ENCODE data around the gene MEIS3. TPM values are rescaled to one million over a fixed set of nuclear protein-coding genes. Genes with fewer than 3 reads are reported as not detected.
A peak's percentile ranks its signal among the peaks of the same experiment; 100 is the strongest.

MEIS3 gene
- total RNA-seq, 1 donor from 2014 or later: 25.5 TPM

DNA sequence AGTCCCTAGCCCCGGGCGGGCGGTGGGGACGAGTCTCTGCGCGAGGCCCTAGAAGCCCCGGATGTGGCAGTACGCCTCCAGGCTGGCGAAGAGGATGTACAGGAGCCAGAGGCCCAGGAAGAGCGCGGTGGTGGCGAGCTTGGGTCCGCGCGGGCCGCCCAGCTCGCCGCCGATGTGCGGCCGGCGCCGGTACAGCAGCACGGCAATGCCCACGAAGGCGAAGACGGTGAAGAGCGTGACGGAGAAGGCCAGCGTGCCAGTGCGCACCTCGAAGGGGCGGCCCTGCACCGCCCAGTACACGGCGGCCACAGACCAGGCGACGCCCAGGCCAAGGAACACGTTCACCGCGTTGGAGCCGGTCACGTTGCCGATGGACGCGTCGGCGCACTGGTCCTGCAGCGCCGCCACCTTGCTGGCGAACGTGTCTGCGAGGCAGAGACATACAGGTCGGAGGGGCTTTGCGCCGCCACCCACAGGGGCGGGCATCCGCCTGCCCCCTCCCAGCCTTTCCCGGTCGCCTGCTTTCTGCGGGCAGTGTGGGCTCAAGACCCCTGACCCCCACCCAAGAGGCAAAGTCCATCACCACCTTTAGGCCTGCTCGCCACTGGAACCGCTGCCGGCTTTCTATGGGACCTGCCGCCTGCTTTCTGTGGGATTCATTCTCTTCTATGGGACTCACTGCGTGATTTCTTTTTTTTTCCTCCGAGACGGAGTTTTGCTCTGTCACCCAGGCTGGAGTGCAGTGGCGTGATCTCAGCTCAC is 10.9 kb upstream of the MEIS3 start:
- Mint-ChIP-seq H3K4me1 (ENCODE audit: low read depth) (no peaks in the 10 kb centered on the region), H3K27me3 (peaks cover 52% of the 10 kb centered on the region), H3K36me3 (ENCODE audit: insufficient read depth) (no peaks in the 10 kb centered on the region), H3K27ac (no peak overlapping the region), H3K4me3 (ENCODE audit: low read depth) (peak overlapping the region; percentile 9), H3K9me3 (ENCODE audit: low read depth) (no peaks in the 10 kb centered on the region)
- TF ChIP-seq, protein P1, sequence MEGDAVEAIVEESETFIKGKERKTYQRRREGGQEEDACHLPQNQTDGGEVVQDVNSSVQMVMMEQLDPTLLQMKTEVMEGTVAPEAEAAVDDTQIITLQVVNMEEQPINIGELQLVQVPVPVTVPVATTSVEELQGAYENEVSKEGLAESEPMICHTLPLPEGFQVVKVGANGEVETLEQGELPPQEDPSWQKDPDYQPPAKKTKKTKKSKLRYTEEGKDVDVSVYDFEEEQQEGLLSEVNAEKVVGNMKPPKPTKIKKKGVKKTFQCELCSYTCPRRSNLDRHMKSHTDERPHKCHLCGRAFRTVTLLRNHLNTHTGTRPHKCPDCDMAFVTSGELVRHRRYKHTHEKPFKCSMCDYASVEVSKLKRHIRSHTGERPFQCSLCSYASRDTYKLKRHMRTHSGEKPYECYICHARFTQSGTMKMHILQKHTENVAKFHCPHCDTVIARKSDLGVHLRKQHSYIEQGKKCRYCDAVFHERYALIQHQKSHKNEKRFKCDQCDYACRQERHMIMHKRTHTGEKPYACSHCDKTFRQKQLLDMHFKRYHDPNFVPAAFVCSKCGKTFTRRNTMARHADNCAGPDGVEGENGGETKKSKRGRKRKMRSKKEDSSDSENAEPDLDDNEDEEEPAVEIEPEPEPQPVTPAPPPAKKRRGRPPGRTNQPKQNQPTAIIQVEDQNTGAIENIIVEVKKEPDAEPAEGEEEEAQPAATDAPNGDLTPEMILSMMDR (IDR thresholded peaks at IDR 0.05; ENCODE audit: unreplicated experiment): peak; percentile 42
- DNase-seq (ENCODE audit: low spot score, unreplicated experiment): peak; percentile 43

- H3K36me3 Mint-ChIP-seq (ENCODE audit: insufficient read depth): no peaks in the 10 kb centered on the region
- no peaks in the 10 kb centered on the region for H3K9me3 Mint-ChIP-seq (ENCODE audit: low read depth)
- H3K4me1 Mint-ChIP-seq (ENCODE audit: low read depth): no peaks in the 10 kb centered on the region
- TF ChIP-seq, protein P1 (IDR thresholded peaks at IDR 0.05; ENCODE audit: unreplicated experiment): no peak
- H3K4me3 Mint-ChIP-seq (ENCODE audit: low read depth): no peak overlapping the region
- no peak overlapping the region for H3K27ac Mint-ChIP-seq
- no peak for DNase-seq (ENCODE audit: low spot score, unreplicated experiment)
- peaks cover 50% of the 10 kb centered on the region for H3K27me3 Mint-ChIP-seq
Measured at GRCh38 chr19:47429140-47429793, 9.9 kb upstream of the MEIS3 start.

DNA sequence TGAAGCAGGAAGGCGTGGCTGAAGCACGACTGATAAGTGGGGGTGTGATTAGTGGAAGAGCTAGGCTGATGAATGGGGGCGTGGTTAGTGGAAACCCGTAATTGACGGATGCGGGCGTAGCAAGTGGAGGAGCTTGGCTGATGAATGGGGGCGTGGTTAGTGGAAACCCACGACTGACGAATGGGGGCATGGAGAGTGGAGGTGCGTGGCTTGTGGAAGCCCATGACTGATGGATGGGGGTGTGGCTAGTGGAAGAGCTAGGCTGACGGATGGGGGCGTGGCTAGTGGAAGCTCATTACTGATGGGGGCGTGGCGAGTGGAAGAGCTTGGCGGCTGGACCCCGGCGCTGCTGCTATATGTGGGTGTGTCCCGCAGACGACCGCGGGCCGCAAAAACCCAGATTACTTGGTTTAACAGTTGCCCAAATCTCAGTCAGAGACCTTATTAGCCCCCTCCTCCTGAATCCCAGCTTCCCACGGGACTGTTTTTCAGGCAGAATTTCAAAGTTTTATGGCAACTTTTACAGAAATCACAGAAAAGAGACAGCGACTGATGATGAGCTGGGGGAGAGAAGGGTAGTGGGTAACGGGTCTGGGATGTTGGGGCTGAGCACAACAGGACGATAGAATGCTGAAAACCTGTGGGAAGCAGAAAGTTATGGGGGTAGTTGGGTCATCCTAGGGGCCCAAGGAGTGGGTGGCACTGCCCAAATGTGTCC is 9.0 kb upstream of the MEIS3 start:
- H3K27ac Mint-ChIP-seq: no peak overlapping the region
- H3K4me3 Mint-ChIP-seq (ENCODE audit: low read depth): no peak overlapping the region
- H3K9me3 Mint-ChIP-seq (ENCODE audit: low read depth): no peaks in the 10 kb centered on the region
- TF ChIP-seq, protein P1 (IDR thresholded peaks at IDR 0.05; ENCODE audit: unreplicated experiment): no peak
- peak; percentile 78 for DNase-seq (ENCODE audit: low spot score, unreplicated experiment)
- H3K36me3 Mint-ChIP-seq (ENCODE audit: insufficient read depth): no peaks in the 10 kb centered on the region
- H3K27me3 Mint-ChIP-seq: peaks cover 50% of the 10 kb centered on the region
- H3K4me1 Mint-ChIP-seq (ENCODE audit: low read depth): no peaks in the 10 kb centered on the region

DNA sequence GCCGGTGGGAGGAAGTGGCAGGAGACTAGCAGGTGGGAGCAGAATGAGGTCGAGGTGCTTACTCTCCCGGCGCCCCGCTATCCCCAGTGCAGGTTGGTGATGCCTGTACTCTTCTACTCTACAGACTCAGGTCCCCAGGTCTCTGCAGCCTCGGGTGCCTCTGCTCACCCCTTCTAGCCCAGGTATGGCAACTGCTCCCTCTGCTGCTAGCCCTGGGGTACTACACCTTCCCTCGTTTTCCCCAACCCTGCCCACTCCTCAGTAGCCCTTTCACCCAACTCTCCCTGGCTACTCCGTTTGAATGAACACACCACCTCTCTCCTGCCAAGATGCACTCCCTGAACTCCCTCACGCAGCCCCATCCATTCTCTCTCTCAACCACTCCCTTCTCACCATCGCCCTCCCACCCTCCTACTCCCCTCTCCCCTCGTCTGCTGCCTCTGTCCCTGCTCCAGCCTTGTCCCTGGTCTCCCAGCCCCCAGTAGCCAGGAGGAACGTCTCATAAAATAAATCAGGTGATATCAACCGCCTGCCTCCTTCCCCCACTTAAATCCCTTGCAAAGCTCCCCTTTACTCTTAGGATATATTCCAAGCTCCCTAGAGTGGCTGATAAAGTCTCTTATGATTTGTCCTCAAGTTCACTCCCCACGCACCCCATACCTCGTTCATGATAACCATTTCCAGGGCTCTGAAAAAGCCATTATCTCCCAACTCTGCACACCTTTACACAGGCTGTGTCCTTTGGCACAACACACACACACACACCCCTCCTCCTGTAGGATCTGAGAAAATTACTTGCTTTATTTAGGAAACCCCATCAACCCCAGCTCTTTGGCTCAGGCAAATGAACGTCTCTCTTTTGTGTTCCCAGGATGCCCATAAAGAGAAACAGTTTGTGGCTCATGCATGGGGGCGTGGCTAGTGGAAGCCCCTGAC is 8.2 kb upstream of the MEIS3 start:
- peaks cover 50% of the 10 kb centered on the region for H3K27me3 Mint-ChIP-seq
- H3K9me3 Mint-ChIP-seq (ENCODE audit: low read depth): no peaks in the 10 kb centered on the region
- peak overlapping the region; percentile 86 for H3K27ac Mint-ChIP-seq

More for the DNA sequence above, 8.2 kb upstream of the MEIS3 start:
- peak overlapping the region; percentile 25 for H3K4me3 Mint-ChIP-seq (ENCODE audit: low read depth)
- peak; percentile 84 for DNase-seq (ENCODE audit: low spot score, unreplicated experiment)
- peaks cover 3% of the 10 kb centered on the region for H3K4me1 Mint-ChIP-seq (ENCODE audit: low read depth)
- TF ChIP-seq, protein P1 (IDR thresholded peaks at IDR 0.05; ENCODE audit: unreplicated experiment): peak; percentile 86
- H3K36me3 Mint-ChIP-seq (ENCODE audit: insufficient read depth): no peaks in the 10 kb centered on the region

Measured in progenitor cell of endocrine pancreas (in vitro differentiated cells).